Tibial artery (tissue), 4 donors: Measurements from ENCODE around the gene CNGA3.

Experiments used
- DNase-seq, 2 donors: peaks; one replicate each; pipeline ENCODE4 v3.0.0-alpha.2; 2019
- H3K27ac ChIP-seq, 2 donors: fragments of 200-600 bp; sonication (generic) in 1 of 2; 1 replicate in 1 of 2; 2 replicates in 1 of 2; pipeline ENCODE4 v1.5.1; 2018 to 2019; ENCODE audit warnings: mild to moderate bottlenecking in 1 of 2
- H3K27me3 ChIP-seq, 2 donors: fragments of 200-600 bp; sonication (generic) in 1 of 2; one replicate each; pipeline versions ENCODE4 v1.5.1 to v1.6.0; 2016 to 2019
- H3K36me3 ChIP-seq, 3 donors: fragments of 200-600 bp; sonication (generic) in 2 of 3; one replicate each; pipeline ENCODE4 v1.5.1; 2016 to 2019; ENCODE audit warnings: mild to moderate bottlenecking in 2 of 3
- H3K4me1 ChIP-seq, 4 donors: fragments of 200-600 bp; sonication (generic) in 2 of 4; 1 replicate in 3 of 4; 2 replicates in 1 of 4; pipeline ENCODE4 v1.5.1; 2016 to 2019
- H3K4me3 ChIP-seq, 2 donors: fragments of 200-600 bp; sonication (generic) in 1 of 2; 1 replicate in 1 of 2; 2 replicates in 1 of 2; pipeline ENCODE4 v1.5.1; 2018 to 2019; ENCODE audit warnings: mild to moderate bottlenecking in 2 of 2
- H3K9me3 ChIP-seq, 3 donors: fragments of 200-600 bp; sonication (generic) in 1 of 3; one replicate each; pipeline ENCODE4 v1.5.1; 2016 to 2019
- CTCF ChIP-seq, 2 experiments: fragments of 200-600 bp in 1 of 2; fragments of 450-650 bp in 1 of 2; IDR thresholded peaks; one replicate each; pipeline ENCODE4 v1.5.1; 2017 to 2019; ENCODE audit warnings: antibody characterized with exemption in 2 of 2, mild to moderate bottlenecking in 1 of 2, moderate library complexity in 1 of 2
- intact Hi-C: fragments of 100-400 bp; cut with DNase I; formaldehyde crosslinking; loops from one replicate; pipeline ENCODE4 v1.15.0; 2023; ENCODE audit warnings: low total_unique reads

The CNGA3 gene

GRCh38 chr2:98390571-98391476 lies 44.6 kb downstream of the CNGA3 start:
- no peak for TF ChIP-seq CTCF (IDR thresholded peaks at IDR 0.05)
- intact Hi-C loops: no loop called here
- Histone ChIP-seq H3K9me3 (no peaks in the 10 kb centered on the region), H3K27ac (no peak overlapping the region), H3K4me3 (no peak overlapping the region), H3K27me3 (peaks cover 0 to 2% of the 10 kb centered on the region in 2 donors), H3K36me3 (no peaks in the 10 kb centered on the region), H3K4me1 (no peaks in the 10 kb centered on the region)
- no peak for DNase-seq

GRCh38 chr2:98391581-98392270 lies 45.5 kb downstream of the CNGA3 start:
- H3K36me3 ChIP-seq: no peaks in the 10 kb centered on the region
- intact Hi-C loops: no loop called here
- no peak overlapping the region for H3K27ac ChIP-seq
- no peak for TF ChIP-seq CTCF (IDR thresholded peaks at IDR 0.05)
- H3K4me1 ChIP-seq: no peaks in the 10 kb centered on the region
- peaks cover 0 to 5% of the 10 kb centered on the region in 2 donors for H3K27me3 ChIP-seq
- H3K9me3 ChIP-seq: no peaks in the 10 kb centered on the region
- no peak overlapping the region for H3K4me3 ChIP-seq
- DNase-seq: no peak

DNA sequence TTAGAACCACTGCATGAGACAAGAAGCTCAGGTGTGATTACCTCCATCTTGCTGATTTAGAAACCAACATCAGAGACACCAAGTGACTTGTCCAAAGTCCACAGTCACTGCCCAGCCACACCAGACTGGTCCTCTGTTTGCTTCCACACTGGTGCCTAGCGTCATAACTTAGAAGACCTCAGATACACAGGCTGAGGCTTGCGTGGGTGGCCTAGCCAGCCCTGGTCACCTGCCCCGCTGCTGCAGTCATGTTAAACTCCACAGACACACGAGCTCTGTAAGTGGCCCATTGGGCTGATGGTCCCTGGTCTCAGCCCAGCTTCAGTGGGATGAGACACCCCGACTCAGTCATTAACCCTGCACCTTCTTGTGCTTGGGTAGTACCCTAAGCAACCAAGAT lies 47.1 kb downstream of the CNGA3 start:
- Histone ChIP-seq H3K4me1 (no peaks in the 10 kb centered on the region), H3K27ac (no peak overlapping the region), H3K36me3 (no peaks in the 10 kb centered on the region), H3K27me3 (peaks cover 0 to 9% of the 10 kb centered on the region in 2 donors), H3K4me3 (no peak overlapping the region), H3K9me3 (no peaks in the 10 kb centered on the region)
- DNase-seq: no peak
- intact Hi-C loops: no loop called here
- TF ChIP-seq CTCF (IDR thresholded peaks at IDR 0.05): no peak

- no peaks in the 10 kb centered on the region for H3K4me1 ChIP-seq
- no peak overlapping the region for H3K4me3 ChIP-seq
- peaks cover 0 to 9% of the 10 kb centered on the region in 2 donors for H3K27me3 ChIP-seq
- no peak overlapping the region for H3K27ac ChIP-seq
- no peaks in the 10 kb centered on the region for H3K9me3 ChIP-seq
- no peak for TF ChIP-seq CTCF (IDR thresholded peaks at IDR 0.05)
- intact Hi-C loops: no loop called here
- DNase-seq: no peak
- no peaks in the 10 kb centered on the region for H3K36me3 ChIP-seq
Observed at GRCh38 chr2:98394595-98395153, 48.4 kb downstream of the CNGA3 start.

DNA sequence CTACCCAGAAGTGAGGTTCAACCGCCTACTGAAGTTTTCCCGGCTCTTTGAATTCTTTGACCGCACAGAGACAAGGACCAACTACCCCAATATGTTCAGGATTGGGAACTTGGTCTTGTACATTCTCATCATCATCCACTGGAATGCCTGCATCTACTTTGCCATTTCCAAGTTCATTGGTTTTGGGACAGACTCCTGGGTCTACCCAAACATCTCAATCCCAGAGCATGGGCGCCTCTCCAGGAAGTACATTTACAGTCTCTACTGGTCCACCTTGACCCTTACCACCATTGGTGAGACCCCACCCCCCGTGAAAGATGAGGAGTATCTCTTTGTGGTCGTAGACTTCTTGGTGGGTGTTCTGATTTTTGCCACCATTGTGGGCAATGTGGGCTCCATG lies 49.7 kb downstream of the CNGA3 start:
- Histone ChIP-seq H3K9me3 (no peaks in the 10 kb centered on the region), H3K27ac (no peak overlapping the region), H3K4me3 (no peak overlapping the region), H3K36me3 (no peaks in the 10 kb centered on the region), H3K27me3 (peaks cover 0 to 9% of the 10 kb centered on the region in 2 donors), H3K4me1 (no peaks in the 10 kb centered on the region)
- no peak for DNase-seq
- TF ChIP-seq CTCF (IDR thresholded peaks at IDR 0.05): no peak
- intact Hi-C loops: no loop called here
